SK-N-SH (cell line): ENCODE results near the gene SHB. TPM values are rescaled to one million over a fixed set of nuclear protein-coding genes. Genes with fewer than 3 reads are reported as not detected.

ENCODE experiments used
- CTCF ChIA-PET: fragments of 300-600, 350-600 bp; formaldehyde crosslinking; extraction: SDS; loops from one replicate; lab custom pipeline; 2021; lab: Yijun Ruan, JAX
- POLR2A ChIA-PET: fragments of 350-600 bp; sonication (Branson Sonifier 250); formaldehyde crosslinking; extraction: SDS; loops from one replicate; lab custom pipeline; 2020; ENCODE audit warnings: antibody characterized with exemption, inconsistent platforms; lab: Yijun Ruan, JAX
- DNase-seq: peaks from one replicate; pipeline ENCODE4 v3.0.0; 2012
- H2AFZ ChIP-seq: fragments of 200-600 bp; sonication (generic); 2 replicates; pipeline ENCODE4 v1.8.1; 2016; ENCODE audit warnings: antibody characterized with exemption, mild to moderate bottlenecking, low read depth
- H3F3A ChIP-seq: fragments of 200-600 bp; sonication (generic); replicated peaks from 2 replicates; pipeline ENCODE3; 2016; ENCODE audit warnings: antibody characterized with exemption, mild to moderate bottlenecking; ENCODE audit not compliant: insufficient read depth
- H3K27ac ChIP-seq, 2 experiments: fragments of 200-500 bp in 1 of 2; fragments of 200-600 bp in 1 of 2; sonication (Bioruptor generic) in 1 of 2; sonication (generic), shearing (Covaris generic) in 1 of 2; 2 replicates each; pipeline versions ENCODE4 v1.5.1 to v1.6.1; 2014 to 2016; ENCODE audit warnings: low read depth in 2 of 2, inconsistent platforms in 1 of 2, low read length in 1 of 2, mild to moderate bottlenecking in 1 of 2, mixed read lengths in 1 of 2
- H3K27me3 ChIP-seq: fragments of 200-600 bp; sonication (generic), shearing (Covaris generic); 2 replicates; pipeline ENCODE4 v1.6.1; 2016; ENCODE audit warnings: mixed run types; ENCODE audit not compliant: insufficient read depth
- H3K36me3 ChIP-seq, 2 experiments: fragments of 200-500 bp in 1 of 2; fragments of 200-600 bp in 1 of 2; sonication (Bioruptor generic) in 1 of 2; sonication (generic) in 1 of 2; replicated peaks in 1 of 2; 2 replicates each; pipeline versions ENCODE3 to v1.5.1; 2014 to 2016; ENCODE audit warnings: low read length in 1 of 2, mild to moderate bottlenecking in 1 of 2; ENCODE audit not compliant: insufficient read depth in 2 of 2, control insufficient read depth in 1 of 2
- H3K4me1 ChIP-seq, 2 experiments: fragments of 200-500 bp in 1 of 2; fragments of 200-600 bp in 1 of 2; sonication (Bioruptor generic) in 1 of 2; sonication (generic), shearing (Covaris generic) in 1 of 2; 2 replicates each; pipeline versions ENCODE4 v1.5.1 to v1.6.1; 2014 to 2016; ENCODE audit warnings: low read depth in 1 of 2, low read length in 1 of 2, mixed run types in 1 of 2; ENCODE audit not compliant: insufficient read depth in 2 of 2, control insufficient read depth in 1 of 2
- H3K4me2 ChIP-seq: fragments of 200-600 bp; sonication (generic), shearing (Covaris generic); 2 replicates; pipeline ENCODE4 v1.6.1; 2017; ENCODE audit warnings: mixed run types
- H3K4me3 ChIP-seq, 2 experiments: fragments of 200-500 bp in 1 of 2; fragments of 200-600 bp in 1 of 2; sonication (Bioruptor generic) in 1 of 2; sonication (generic), shearing (Covaris generic) in 1 of 2; 2 replicates each; pipeline versions ENCODE4 v1.5.1 to v1.8.1; 2014 to 2016; ENCODE audit warnings: low read depth in 2 of 2, inconsistent platforms in 1 of 2, low read length in 1 of 2, mild to moderate bottlenecking in 1 of 2, mixed read lengths in 1 of 2, moderate library complexity in 1 of 2
- H3K79me2 ChIP-seq: fragments of 200-600 bp; sonication (generic); 2 replicates; pipeline ENCODE4 v1.8.1; 2017; ENCODE audit warnings: mild to moderate bottlenecking; ENCODE audit not compliant: insufficient read depth
- H3K9ac ChIP-seq: fragments of 200-600 bp; sonication (generic); 2 replicates; pipeline ENCODE4 v1.6.1; 2017; ENCODE audit warnings: mixed run types
- H3K9me2 ChIP-seq: fragments of 200-600 bp; sonication (generic); 2 replicates; pipeline ENCODE4 v1.6.1; 2017; ENCODE audit warnings: mixed run types
- H3K9me3 ChIP-seq: fragments of 200-600 bp; sonication (generic); 2 replicates; pipeline ENCODE4 v1.6.1; 2017; ENCODE audit warnings: mixed run types, mild to moderate bottlenecking, moderate library complexity
- H4K20me1 ChIP-seq: fragments of 200-600 bp; sonication (generic); 2 replicates; pipeline ENCODE4 v1.6.1; 2017; ENCODE audit warnings: mild to moderate bottlenecking, mixed run types; ENCODE audit not compliant: insufficient read depth
- ELF1 ChIP-seq: IDR thresholded peaks from 2 replicates; pipeline ENCODE4 v1.4.0; 2012
- EZH2phosphoT487 ChIP-seq: fragments of 200-600 bp; sonication (generic); IDR thresholded peaks from 2 replicates; pipeline ENCODE4 v1.6.1; 2017; ENCODE audit warnings: low read depth, mixed run types, mild to moderate bottlenecking, antibody characterized with exemption, moderate library complexity, borderline replicate concordance
- FOXJ3 ChIP-seq: sonication (generic); formaldehyde crosslinking; IDR thresholded peaks from 2 replicates; pipeline ENCODE4 v1.5.1; 2020; ENCODE audit warnings: mild to moderate bottlenecking, missing genetic modification reagents
- FOXM1 ChIP-seq: IDR thresholded peaks from 2 replicates; pipeline ENCODE4 v1.4.0; 2012; ENCODE audit warnings: low read depth, mild to moderate bottlenecking
- GABPA ChIP-seq: IDR thresholded peaks from 2 replicates; pipeline ENCODE4 v1.4.0; 2012; ENCODE audit warnings: low read depth, mild to moderate bottlenecking
- GATA2 ChIP-seq: sonication (generic); formaldehyde crosslinking; IDR thresholded peaks from 2 replicates; pipeline ENCODE4 v1.5.0; 2020; ENCODE audit warnings: mild to moderate bottlenecking, missing genetic modification reagents
- JUND ChIP-seq: IDR thresholded peaks from 2 replicates; pipeline ENCODE4 v1.4.0; 2012
- MXI1 ChIP-seq: IDR thresholded peaks from 2 replicates; pipeline ENCODE4 v1.6.1; 2012; ENCODE audit warnings: mild to moderate bottlenecking, low read depth, low read length, improper control_type of control experiment
- NFIC ChIP-seq: IDR thresholded peaks from 2 replicates; pipeline ENCODE4 v1.4.0; 2012; ENCODE audit warnings: borderline replicate concordance
- NRF1 ChIP-seq: IDR thresholded peaks from 2 replicates; pipeline ENCODE4 v1.6.1; 2012; ENCODE audit warnings: low read depth, mild to moderate bottlenecking, low read length
- REST ChIP-seq: IDR thresholded peaks from 2 replicates; pipeline ENCODE4 v1.6.1; 2012; ENCODE audit warnings: mild to moderate bottlenecking, low read depth, low read length, moderate library complexity
- SIN3A ChIP-seq: IDR thresholded peaks from 2 replicates; pipeline ENCODE4 v1.6.1; 2012; ENCODE audit warnings: low read depth, mild to moderate bottlenecking, low read length, moderate library complexity, borderline replicate concordance
- SMC3 ChIP-seq: IDR thresholded peaks from 2 replicates; pipeline ENCODE4 v1.6.1; 2012; ENCODE audit warnings: low read depth, low read length, improper control_type of control experiment
- TCF12 ChIP-seq: IDR thresholded peaks from 2 replicates; pipeline ENCODE4 v1.4.0; 2012
- WGBS: methylation state at CpG from one replicate; pipeline ENCODE4 v1.1.6; 2017; ENCODE audit warnings: low lambda C conversion rate; 5-methylcytosine and 5-hydroxymethylcytosine counted together
- polyA plus RNA-seq, 3 experiments: library from polyadenylated mRNA; depleted of rRNA; stranded (reverse); fragments of >200 nt; gene quantifications; 2 replicates each; pipeline ENCODE4 v1.2.3, GENCODE V29; 2012
- TF ChIP-seq, protein P1 (sequence below): IDR thresholded peaks from 2 replicates; pipeline ENCODE4 v1.4.0; 2012; ENCODE audit warnings: low read depth, borderline replicate concordance
- TF ChIP-seq, protein P2 (sequence below): fragments of 200-600 bp; sonication (generic); IDR thresholded peaks from 2 replicates; pipeline ENCODE4 v1.6.1; 2017; ENCODE audit warnings: antibody characterized with exemption, mild to moderate bottlenecking, moderate library complexity

Gene SHB
- polyA plus RNA-seq, 1 of the 3 experiments (the other 2 are of a cell fraction) = 26.0 TPM

GRCh38 chr9:37979844-37980243 lies 89.2 kb downstream of the SHB start:
- H3K27ac ChIP-seq = peak overlapping the region in 1 of 2 experiments; percentile 96; a peak in 2 of 4 replicates
- ChIA-PET CTCF (interaction anchor here (0.8 to 3.4 kb wide), 7 partner anchors 10 to 109 kb away, joined by 3 to 19 read pairs (median 4); no protein-coding TSS in a partner anchor), POLR2A (no interaction called here)
- 84% methylated on average over 5 of the region's 5 CpGs for WGBS
- peaks cover 13% of the 10 kb centered on the region for H3F3A ChIP-seq
- DNase-seq = no peak
- no peak overlapping the region for H3K9ac ChIP-seq
- no peaks in the 10 kb centered on the region for H3K27me3 ChIP-seq
- peaks cover 37 to 48% of the 10 kb centered on the region in 2 experiments for H3K4me1 ChIP-seq
- no peak overlapping the region for H3K4me3 ChIP-seq
- no peaks in the 10 kb centered on the region for H3K9me2 ChIP-seq
- no peaks in the 10 kb centered on the region for H3K9me3 ChIP-seq
- H4K20me1 ChIP-seq = peaks cover 4% of the 10 kb centered on the region; the same call in 1 of the 2 replicates
- peaks cover 98% of the 10 kb centered on the region for H3K79me2 ChIP-seq
- no peak overlapping the region for H2AFZ ChIP-seq
- H3K36me3 ChIP-seq = peaks cover 11 to 14% of the 10 kb centered on the region in 2 experiments
- TF ChIP-seq REST (no peak), GATA2 (CRISPR knock-in tag) (no peak), TCF12 (no peak), FOXJ3 (CRISPR knock-in tag) (no peak), SIN3A (no peak), FOXM1 (no peak), GABPA (no peak), NRF1 (no peak), ELF1 (no peak), SMC3 (no peak), JUND (no peak), MXI1 (no peak), NFIC (no peak), EZH2phosphoT487 (no peak)
- TF ChIP-seq, protein P1, sequence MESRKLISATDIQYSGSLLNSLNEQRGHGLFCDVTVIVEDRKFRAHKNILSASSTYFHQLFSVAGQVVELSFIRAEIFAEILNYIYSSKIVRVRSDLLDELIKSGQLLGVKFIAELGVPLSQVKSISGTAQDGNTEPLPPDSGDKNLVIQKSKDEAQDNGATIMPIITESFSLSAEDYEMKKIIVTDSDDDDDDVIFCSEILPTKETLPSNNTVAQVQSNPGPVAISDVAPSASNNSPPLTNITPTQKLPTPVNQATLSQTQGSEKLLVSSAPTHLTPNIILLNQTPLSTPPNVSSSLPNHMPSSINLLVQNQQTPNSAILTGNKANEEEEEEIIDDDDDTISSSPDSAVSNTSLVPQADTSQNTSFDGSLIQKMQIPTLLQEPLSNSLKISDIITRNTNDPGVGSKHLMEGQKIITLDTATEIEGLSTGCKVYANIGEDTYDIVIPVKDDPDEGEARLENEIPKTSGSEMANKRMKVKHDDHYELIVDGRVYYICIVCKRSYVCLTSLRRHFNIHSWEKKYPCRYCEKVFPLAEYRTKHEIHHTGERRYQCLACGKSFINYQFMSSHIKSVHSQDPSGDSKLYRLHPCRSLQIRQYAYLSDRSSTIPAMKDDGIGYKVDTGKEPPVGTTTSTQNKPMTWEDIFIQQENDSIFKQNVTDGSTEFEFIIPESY = no peak
- TF ChIP-seq, protein P2, sequence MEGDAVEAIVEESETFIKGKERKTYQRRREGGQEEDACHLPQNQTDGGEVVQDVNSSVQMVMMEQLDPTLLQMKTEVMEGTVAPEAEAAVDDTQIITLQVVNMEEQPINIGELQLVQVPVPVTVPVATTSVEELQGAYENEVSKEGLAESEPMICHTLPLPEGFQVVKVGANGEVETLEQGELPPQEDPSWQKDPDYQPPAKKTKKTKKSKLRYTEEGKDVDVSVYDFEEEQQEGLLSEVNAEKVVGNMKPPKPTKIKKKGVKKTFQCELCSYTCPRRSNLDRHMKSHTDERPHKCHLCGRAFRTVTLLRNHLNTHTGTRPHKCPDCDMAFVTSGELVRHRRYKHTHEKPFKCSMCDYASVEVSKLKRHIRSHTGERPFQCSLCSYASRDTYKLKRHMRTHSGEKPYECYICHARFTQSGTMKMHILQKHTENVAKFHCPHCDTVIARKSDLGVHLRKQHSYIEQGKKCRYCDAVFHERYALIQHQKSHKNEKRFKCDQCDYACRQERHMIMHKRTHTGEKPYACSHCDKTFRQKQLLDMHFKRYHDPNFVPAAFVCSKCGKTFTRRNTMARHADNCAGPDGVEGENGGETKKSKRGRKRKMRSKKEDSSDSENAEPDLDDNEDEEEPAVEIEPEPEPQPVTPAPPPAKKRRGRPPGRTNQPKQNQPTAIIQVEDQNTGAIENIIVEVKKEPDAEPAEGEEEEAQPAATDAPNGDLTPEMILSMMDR = no peak
- no peak overlapping the region for H3K4me2 ChIP-seq
